Activated CD4-positive, alpha-beta T cell treated with anti-CD3 and anti-CD28 coated beads, Interleukin-2, amount 50 U/mL, for 4 hours (primary cell): ENCODE measurements around the gene TEDC2.

Experiments used
- DNase-seq, 2 experiments: peaks; one replicate each; pipeline ENCODE4 v3.0.0-alpha.2; 2020

Gene TEDC2

DNA sequence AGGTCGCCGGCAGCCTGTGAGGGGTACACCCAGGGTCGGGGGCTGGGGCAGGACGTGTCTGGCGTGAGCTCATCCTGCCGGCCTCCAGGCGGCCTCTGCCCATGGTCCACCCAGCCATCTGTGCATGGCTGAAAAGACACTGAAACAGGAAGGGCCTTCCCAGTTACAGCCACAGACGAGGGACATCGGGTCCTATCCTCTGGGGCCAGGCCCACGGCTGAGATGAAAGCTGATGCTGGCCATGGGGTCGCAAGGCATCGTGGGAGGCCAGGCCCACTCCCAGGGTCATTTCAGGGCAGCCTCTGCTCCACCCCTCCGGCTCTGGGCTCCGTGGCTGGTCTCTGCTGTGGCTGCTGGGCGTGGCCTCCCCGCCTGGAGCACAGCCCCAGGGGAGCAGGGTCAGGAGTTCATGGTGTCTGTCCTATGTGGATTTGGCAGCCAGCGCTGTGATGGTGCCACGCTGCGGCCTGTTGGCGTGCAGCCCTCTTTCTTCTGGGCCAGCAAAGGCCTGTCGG is 37.3 kb downstream of the TEDC2 start:
- no peak for DNase-seq

DNA sequence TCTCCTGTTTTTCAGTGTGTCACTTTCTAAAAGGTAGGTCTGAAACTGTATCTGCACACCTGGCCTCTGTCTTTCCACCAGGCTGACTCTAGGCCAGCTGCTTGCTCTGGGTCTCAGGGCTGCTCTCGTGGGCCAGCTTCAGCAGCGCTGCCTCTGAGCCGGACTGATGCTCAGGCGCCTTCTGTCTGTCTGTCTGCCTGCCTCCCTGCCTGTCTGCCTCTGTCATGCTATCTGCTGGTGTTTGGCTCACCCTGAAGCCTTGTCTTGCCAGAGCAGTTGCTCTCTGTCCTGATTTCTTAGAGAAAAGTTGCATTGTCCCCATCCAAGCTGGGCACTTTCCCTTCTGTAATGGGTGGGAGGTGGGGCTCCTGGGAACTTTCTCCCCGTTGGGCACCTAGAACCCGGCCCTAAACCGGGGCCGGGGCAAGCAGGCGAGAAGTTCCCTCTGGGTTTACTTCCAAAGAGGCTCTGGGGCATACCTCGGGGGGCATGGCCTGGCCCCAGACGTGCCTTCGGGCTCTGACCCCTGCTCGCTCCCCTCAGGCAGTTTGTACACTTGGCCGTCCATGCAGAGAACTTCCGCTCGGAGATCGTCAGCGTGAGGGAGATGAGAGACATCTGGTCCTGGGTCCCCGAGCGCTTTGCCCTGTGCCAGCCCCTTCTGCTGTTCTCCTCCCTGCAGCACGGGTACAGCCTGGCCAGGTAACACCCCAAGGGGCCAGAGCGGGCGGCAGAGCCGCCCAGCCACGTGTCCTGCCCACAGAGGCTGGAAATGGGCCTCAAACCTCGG is 38.0 kb downstream of the TEDC2 start:
- DNase-seq: no peak

DNA sequence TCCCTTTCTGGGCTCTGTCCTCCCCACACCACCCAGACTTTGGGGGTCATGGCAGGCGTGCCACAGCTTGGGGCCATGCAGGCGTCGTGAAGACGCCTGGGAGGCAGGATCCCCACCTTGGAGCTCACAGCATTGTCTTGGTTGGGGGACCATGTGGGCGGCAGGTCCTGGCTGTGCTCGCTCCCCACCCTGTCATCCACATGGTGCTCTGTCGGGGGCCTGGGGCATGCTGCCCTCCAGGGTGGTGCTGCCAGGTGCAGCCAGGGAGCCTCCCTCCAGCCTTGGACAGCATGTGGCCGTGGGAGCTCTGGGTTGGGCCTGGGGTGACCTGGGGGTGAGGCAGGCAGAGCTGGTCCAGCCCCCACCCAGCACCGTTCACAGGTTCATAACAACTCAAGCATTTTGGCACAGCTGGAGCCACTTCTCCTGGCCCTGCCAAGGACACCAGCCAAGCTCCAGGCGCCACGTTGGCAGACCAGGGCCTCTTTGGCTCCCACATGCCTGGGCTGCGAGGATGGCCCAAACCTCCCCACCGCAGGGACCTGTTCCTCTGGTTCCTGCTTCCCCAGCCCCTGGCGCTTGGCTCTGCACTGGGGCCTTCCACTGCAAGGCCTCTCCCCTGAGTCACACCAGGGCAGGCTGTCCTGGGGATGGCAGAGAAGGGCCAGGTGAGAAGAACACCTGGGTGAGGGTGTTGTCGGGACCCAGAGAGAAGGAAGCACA is 38.8 kb downstream of the TEDC2 start:
- DNase-seq: no peak

DNA sequence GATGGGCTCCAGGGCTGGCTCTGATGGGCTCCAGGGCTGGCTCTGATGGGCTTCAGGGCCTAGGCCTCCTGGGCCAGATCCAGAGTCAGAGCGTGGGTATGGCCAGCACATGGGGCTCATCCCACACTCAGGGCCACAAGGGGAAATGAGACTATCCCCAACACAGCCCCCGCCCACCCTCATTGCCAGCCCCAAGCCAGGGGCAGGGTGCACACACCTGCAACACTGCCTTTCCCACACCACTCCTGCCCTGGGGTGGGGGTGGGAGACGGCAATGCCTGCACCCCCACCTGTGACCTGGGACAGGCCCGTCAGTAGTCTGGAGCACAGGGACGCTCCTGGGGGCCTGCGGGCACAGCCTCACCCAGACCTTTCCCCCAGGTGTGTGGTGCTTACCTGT is 39.5 kb downstream of the TEDC2 start:
- no peak for DNase-seq

DNA sequence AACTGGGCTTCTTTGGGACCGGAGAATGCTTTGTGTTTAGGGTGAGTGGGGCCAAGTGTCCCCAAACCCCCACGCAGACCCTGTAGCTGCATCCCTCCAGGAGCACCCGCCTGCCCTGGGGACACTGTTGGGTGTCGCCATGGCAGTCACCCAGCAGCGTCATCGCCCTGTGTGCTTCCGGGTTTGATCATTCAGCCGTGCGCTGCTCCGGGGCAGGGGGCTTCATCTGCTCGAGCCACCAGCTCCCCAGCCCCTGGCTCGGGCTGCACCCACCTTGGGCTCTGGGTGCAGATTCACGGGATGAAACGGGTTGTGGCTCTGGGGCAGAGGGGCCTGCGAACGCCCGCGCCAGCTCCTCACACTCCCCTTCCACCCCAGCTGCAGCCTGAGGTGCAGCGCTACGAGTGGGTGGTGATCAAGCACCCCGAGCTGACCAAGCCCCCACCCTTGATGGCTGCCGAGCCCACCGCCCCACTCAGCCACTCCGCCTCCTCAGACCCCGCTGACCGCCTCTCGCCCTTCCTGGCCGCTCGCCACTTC is 40.1 kb downstream of the TEDC2 start:
- DNase-seq: no peak

DNA sequence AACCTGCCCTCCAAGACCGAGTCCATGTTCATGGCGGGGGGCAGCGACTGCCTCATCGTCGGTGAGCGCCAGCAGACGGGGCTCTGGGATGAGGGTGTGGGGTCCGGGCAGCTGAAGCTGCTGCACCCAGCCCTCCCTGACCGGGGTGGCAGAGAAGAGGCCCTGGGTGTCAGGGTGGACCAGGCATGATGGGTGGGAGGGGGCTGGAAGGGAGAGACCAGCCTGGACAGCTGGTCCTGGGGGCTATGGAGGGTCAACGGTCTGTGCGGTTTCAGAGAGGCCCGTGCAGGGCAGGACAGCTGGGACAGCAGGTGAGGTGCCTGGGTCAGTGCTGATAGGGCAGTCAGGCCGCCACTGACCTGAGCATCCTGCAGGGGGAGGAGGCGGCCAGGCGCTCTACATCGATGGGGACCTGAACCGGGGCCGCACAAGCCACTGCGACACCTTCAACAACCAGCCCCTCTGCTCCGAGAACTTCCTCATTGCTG is 40.6 kb downstream of the TEDC2 start:
- no peak for DNase-seq

DNA sequence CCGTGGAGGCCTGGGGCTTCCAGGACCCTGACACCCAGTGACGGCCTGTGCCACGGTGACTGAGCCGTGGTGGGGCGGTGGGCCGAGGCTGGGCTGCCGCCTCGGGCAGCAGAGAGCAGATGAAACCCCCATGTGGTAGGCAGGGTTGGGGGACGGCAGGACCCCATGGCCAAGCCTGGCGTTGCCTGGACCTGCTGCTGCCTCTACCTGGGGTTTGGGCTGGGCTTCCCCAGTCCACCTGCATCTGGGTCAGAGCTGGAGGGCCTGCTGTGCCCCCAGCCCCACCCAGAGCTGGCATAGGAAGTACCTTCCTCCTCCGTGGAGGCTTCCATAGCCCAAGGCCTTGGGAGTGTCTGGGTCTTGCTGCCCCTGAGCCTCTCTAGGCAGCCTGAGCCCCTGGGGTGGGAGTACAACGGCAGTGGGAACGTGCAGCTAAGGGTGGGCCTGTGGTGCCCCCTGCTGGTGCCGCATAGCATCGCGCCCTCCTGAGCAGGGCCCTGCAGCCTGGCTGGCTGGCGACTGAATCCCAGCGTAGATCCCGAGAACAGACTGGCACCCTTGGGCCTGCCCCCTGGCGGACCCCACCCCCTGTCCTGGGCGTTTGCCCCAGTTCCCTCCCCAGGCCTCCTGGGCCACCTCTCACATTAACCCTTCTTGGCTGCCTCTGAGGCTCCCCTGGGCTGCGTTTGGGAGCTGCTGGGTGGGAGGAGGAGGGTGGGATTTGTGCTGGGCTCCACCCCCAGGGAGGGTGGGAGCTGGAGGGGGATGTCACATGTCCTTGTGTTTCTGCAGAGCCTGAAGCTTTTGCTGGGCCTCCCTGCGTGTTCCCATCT is 41.2 kb downstream of the TEDC2 start:
- peak; percentile 76 for DNase-seq

DNA sequence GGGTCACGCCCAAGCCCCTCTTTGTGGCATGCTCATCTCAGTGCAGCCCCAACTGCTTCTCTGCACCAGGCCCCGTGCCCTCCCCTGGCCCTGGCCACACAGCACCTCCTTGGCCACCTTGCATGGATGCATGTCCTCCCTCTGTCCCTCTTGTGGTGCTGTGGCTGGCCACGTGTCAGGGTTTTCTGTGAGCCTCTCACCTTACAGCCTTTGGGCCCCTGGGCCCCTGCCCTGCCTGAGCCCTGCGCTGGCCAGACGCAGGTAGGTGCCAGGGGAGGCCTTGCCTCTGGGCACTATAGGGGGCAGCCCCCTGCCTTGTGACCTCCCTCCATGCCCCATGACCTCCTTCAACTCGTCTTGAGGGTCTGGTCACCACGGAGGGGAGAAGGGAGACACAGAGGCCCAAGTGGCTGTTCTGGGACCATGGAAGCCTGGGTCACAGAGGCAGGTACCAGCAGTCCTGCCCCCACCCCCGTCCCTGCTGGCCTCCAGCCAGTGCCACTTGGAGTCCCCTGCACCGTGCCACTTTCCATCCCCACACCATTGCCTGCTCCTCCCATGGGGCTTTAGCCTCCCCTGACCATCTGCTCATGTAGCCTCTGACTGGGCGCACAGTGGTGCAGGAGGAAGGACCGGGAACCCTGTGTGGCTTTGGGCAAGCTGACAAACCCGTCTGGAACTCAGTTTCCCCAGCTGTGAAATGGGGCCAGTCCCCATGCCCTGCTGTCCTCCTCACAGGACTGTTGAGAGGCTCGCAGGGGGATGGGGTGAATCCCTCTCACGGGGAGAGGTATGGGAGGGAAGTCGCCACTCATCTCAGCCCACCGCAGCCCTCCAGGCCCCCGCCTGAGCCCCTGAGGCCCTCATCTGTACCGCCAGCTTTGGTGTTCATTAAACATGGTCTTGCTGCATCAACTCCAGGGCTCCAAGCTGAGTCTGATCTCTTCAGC is 42.3 kb downstream of the TEDC2 start:
- no peak for DNase-seq

DNA sequence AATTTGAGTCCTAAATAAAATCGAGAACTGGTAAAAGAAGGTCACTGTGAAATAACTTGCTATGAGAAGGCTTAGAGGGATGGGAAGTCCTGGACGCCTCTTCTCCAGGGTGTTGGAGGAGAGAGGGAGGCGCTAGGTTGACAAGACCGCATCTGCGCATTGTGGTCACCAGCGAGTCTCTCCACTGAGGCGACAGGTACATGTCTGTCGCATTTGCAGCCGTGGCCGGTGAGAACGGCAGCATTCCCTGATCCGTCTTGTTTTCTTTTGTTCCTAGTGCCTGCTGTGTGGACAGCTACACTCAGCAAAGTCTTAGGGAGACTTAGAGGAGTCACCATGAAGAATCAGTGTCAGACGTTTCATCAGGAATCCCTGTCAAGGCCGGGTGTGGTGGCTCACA is 45.8 kb downstream of the TEDC2 start:
- no peak for DNase-seq

DNA sequence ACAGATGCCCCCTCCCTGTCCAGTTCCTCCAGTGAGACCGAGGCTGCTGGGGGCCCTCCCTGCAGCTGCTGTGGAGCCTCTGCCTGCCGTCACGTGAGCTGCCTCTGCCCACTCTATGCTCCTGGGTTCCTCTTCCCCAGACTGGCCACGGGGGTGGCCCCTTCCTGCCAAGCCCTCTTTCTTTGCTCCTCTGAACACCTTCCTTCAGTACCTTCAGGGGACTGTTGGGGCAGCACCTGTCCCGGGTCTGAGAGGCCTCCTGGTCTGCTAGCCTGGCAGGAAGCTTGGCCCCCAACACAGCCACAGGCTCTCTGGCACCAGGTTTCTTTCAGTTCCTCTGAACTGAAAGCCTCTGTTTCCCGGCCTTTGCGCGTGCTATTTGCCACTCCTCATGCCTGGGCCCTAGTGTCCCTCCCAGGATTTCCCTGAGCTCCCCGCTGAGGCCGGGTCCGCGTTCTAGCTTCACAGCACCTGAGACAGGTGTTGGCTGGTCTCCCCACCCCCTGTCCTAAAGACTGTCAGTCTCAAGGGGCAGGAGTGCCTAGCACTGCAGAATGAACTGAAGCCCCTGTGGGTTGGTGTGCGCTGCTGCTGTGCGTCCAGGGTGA is 47.2 kb downstream of the TEDC2 start:
- no peak for DNase-seq

DNA sequence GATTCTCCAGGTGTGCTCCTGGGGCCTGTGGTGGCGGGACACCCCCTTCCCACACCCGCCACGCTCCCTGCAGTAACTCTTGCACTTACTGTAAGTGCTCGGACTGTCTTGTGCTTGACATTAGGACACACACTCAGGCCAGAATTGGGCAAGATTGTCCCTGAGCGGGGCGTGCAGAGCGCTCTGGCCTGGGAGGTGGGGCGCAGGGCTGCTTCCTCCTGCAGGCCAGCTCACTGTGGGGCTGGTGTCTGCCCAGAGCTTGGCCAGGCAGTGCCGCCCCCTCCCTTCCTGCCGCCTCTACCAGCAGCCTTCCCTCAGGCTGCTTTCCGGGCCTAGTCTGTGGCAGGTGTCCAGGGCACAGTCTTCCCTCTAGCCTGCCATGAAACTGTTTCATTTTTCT is 47.8 kb downstream of the TEDC2 start:
- DNase-seq: no peak

DNA sequence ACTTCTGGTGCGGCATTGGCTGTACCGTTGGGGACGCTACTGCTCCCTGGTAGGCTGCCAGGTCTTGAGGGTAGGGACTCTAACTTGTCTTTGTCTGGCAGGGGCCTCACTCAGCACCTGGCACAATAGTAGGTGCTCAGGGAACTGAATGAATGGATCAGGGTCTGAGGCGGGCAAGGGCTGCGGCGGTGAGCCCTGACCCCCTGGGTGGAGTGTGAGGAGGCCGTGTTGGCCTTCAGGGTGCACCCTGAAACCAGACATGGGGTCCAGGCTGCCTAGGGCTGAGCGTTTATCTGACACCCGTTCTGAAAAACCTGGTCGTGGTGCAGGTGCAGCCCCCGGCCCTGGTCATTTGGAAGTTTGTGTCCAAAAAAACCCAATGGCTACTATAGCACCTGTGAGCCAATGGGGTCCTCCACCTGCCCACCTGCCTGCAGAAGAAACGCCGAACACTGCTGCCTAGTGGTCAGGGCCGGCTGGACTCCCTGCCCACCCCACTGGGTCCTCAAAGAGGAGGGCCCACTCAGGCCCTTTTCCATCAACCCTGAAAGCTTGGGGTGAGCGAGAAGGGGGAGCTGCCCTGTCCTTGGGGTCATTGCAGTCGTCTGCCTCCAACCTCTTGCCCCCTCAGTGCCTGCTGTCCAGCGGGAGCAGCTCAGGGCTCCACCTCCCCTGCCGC is 49.0 kb downstream of the TEDC2 start:
- DNase-seq: no peak

DNA sequence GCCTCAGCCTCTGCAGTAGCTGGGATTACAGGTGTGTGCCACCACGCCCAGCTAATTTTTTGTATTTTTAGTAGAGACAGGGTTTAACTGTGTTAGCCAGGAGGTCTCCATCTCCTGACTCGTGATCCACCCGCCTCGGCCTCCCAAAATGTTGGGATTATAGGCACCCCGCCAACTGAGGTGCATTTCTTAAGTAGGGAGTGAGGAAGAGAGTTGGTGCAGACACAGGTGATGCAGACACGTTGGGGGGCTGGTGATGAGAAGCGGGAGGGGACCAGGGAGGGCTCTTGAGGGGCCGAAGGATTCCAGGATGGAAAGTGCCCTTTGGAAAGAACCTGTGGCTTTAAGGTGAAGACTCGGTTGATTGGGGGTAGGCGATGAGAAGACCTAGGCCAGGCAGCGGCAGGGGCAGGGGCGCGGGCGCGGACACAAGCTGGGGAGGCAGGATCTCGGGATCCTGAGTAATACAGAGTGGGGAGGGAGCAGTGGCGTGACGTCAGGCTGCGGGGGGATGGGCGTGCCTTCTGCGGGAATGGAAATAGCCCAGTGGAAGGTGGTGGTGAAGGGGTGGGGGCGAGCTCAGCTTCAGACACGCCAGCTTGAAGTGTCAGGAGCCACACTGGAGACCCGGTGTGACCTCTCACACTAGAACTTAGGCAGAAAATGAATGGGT is 51.4 kb downstream of the TEDC2 start:
- no peak for DNase-seq

DNA sequence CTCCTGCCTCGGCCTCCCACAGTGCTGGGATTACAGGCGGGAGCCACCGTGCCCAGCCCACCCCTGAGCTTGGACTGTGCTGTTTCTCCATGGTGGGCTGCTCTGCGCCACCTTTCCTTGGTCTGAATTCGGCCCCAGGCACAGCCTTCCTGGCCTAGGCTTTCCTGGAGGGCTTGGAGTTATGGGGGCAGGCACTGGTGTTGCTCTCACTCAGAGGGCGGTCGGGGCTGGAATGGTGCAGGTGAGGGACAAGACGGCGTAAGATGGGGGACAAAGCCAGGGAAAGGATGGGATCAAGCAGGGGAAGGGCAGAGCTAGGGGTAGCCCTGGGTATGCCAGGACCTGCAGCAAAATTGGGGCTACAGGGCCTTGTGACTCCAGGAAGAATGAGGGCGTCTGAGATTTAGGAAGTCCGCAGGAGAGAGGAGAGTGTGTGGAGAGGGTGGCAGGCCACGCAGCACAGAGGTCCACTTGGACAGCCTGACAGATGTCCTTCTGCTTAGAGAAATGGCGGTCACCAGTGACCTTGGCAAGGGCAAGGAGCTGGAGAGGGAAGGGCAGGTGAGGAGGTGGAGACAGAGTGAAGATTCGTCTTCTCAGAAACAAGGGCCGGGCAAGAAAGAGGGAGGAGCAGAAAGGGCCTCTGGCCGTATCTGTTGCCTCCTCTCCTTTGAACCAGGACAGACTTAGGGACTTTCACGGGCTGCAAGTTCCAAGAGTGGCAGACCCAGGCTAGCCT is 52.3 kb downstream of the TEDC2 start:
- DNase-seq: no peak

DNA sequence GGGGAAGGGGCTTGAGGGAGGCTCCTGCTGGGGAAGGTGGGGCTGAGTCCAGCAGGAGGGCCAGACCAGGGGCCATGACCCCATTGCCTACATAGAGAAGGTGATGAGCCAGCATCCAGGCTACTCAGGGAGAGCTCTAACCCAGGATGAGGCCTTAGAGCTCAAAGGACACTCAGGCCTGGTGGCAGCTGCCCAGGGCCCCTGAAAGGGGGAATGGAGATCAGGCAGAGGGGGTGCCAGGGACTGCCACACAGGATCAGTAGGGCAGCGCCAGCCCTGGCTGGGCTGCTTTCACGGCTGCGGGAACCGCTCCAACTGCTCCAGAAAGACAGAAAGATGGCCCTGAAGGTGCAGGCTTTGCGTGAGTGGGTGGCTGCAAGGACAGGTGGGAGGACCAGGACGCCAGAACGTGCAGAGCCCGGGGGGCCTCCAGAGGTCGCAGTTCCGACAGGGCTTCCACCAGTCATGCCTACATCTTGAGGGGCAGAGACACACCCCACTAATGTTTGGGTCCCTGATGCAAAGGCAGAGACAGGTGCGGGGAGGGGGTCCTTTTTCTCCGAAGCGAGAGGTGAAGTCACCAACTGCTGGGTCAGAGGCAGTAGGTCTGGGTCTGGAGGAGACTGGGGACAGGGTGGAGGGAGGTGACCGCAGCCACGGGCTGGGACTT is 53.0 kb downstream of the TEDC2 start:
- DNase-seq: no peak

DNA sequence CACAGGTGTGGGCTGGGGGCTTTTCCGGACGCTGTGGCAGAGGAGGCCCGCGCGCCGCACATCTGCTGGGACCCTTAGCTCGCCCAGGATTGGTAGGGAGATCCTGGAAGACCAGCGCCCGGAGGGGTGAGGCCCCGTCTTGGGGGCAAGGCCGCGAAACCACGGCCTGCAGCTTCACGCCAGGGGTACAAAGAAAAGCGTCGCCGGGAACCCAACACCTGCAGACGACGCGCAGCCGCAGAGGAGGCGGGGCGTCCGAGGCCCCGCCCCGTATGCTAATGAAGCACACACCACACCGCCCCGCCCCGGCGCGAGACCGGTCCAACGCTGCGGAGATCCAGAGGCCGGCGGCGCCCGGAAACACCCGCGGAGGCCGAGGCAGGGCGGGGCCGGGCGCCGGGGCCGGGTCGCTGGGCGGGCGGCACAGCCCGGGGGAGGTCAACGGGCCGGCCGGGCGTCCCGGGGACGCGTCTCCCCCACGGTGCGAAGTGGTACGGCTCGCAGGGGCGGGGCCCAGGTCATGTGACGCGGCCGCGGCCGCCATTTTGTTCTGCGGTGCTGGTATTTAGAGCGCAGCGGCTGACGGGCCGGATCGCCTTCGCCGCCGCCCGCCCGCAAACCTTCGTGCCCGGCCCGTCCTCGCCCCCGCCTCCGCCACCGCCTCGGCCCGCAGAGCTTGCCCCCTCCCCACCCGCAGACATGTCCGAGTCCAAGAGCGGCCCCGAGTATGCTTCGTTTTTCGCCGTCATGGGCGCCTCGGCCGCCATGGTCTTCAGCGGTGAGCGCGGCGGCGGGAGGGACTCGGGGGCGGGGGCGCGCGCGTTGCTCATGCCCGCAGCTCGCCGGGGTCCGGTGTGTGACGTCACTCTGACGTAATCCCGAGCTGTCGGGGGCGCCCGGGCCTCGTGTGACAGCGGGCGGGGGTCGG is 53.8 kb downstream of the TEDC2 start, which contains the start of gene ATP6V0C:
Gene ATP6V0C, plus strand, starts transcription at position 548 of the 928 bp plus-strand sequence. Its CDS starts 152 bp downstream, at position 700.
- DNase-seq: peak; percentile 84 to 85
